Lower lobe of right lung (tissue), 2 donors: ENCODE results near the gene CDK11B. TPM values are rescaled to one million over a fixed set of nuclear protein-coding genes. Genes with fewer than 3 reads are reported as not detected.
"Not testable (repeated sequence)": the region's sequence is repeated elsewhere in the genome, so short reads cannot be mapped to it uniquely, and the experiment has no call there.

ENCODE experiments used
- ATAC-seq, 2 donors: fragments of 200-7000 bp; cut with Tn5 transposase; one replicate each; pipeline ENCODE4 v1.9.1; 2020 to 2022; ENCODE audit warnings: mild to moderate bottlenecking in 2 of 2, moderate library complexity in 2 of 2
- DNase-seq: peaks from one replicate; pipeline ENCODE4 v3.0.0-alpha.2; 2020
- H3K27ac ChIP-seq: fragments of 200-600 bp; one replicate; pipeline ENCODE4 v1.8.0; 2022
- H3K27me3 ChIP-seq: fragments of 200-600 bp; one replicate; pipeline ENCODE4 v1.8.0; 2022; ENCODE audit warnings: low read depth
- H3K36me3 ChIP-seq: fragments of 200-600 bp; one replicate; pipeline ENCODE4 v1.8.0; 2022; ENCODE audit warnings: mild to moderate bottlenecking
- H3K4me1 ChIP-seq: fragments of 200-600 bp; one replicate; pipeline ENCODE4 v1.8.0; 2022
- H3K4me3 ChIP-seq: fragments of 200-600 bp; one replicate; pipeline ENCODE4 v1.8.0; 2022; ENCODE audit warnings: mild to moderate bottlenecking
- H3K9me3 ChIP-seq: fragments of 200-600 bp; one replicate; pipeline ENCODE4 v1.8.0; 2022
- CTCF ChIP-seq: fragments of 200-600 bp; IDR thresholded peaks from one replicate; pipeline ENCODE4 v1.8.0; 2022; ENCODE audit warnings: antibody characterized with exemption, mild to moderate bottlenecking
- intact Hi-C: fragments of 100-400 bp; cut with DNase I; formaldehyde crosslinking; loops from one replicate; pipeline ENCODE4 v1.11.0; 2022
- total RNA-seq: library from RNA; stranded (reverse); fragmentation: NEBNext Ultra II Directional; extraction: Animal tissue kit (Norgen Biotek cat#: 25700); gene quantifications from one replicate; pipeline ENCODE4 v1.2.1, GENCODE V29; 2021
- donor health status: DM: no; HTN: yes; CAD: no; lungs with severe emphysema.

Gene CDK11B
- total RNA-seq, 1 donor from 2014 or later = 23.0 TPM

- intact Hi-C loops = no loop called here
- Histone ChIP-seq H3K36me3 (peaks cover 3% of the 10 kb centered on the region), H3K4me1 (peaks cover 8% of the 10 kb centered on the region), H3K4me3 (no peak overlapping the region), H3K27ac (no peak overlapping the region), H3K9me3 (no peaks in the 10 kb centered on the region), H3K27me3 (no peaks in the 10 kb centered on the region)
- ATAC-seq = peak; percentile 4 to 12
- DNase-seq = peak; percentile 37
- TF ChIP-seq CTCF = no peak
Measured at GRCh38 chr1:1677718-1678580, 19.1 kb upstream of the CDK11B start.

GRCh38 chr1:1676087-1676486, 17.3 kb upstream of the CDK11B start:
- H3K36me3 ChIP-seq = peaks cover 17% of the 10 kb centered on the region
- H3K4me1 ChIP-seq, H3K9me3 ChIP-seq, intact Hi-C loops, H3K27me3 ChIP-seq, H3K27ac ChIP-seq, ATAC-seq, H3K4me3 ChIP-seq: not testable (repeated sequence)
- peak; percentile 6 for DNase-seq

GRCh38 chr1:1675218-1675617, 16.4 kb upstream of the CDK11B start:
- H3K27me3 ChIP-seq, H3K9me3 ChIP-seq, H3K4me3 ChIP-seq, H3K4me1 ChIP-seq, H3K27ac ChIP-seq, intact Hi-C loops: not testable (repeated sequence)
- DNase-seq (peak; percentile 14), ATAC-seq (peak in 1 of 2 donors; percentile 29)
- H3K36me3 ChIP-seq = peaks cover 24% of the 10 kb centered on the region

- peaks cover 25% of the 10 kb centered on the region for H3K36me3 ChIP-seq
- ATAC-seq, H3K9me3 ChIP-seq, H3K27ac ChIP-seq, H3K27me3 ChIP-seq, intact Hi-C loops, H3K4me1 ChIP-seq, H3K4me3 ChIP-seq: not testable (repeated sequence)
- DNase-seq = peak; percentile 32
Measured at GRCh38 chr1:1674806-1675205, 16.0 kb upstream of the CDK11B start.

- peaks cover 48% of the 10 kb centered on the region for H3K36me3 ChIP-seq
- intact Hi-C loops = no loop called here
- no peak overlapping the region for H3K4me3 ChIP-seq
- no peaks in the 10 kb centered on the region for H3K9me3 ChIP-seq
- DNase-seq (peak; percentile 24), ATAC-seq (no peak)
- H3K4me1 ChIP-seq = no peaks in the 10 kb centered on the region
- H3K27me3 ChIP-seq = no peaks in the 10 kb centered on the region
- H3K27ac ChIP-seq = no peak overlapping the region
- no peak for TF ChIP-seq CTCF
Measured at GRCh38 chr1:1672181-1672965, 13.6 kb upstream of the CDK11B start.

- H3K36me3 ChIP-seq = peaks cover 51% of the 10 kb centered on the region
- no peak overlapping the region for H3K4me3 ChIP-seq
- H3K27me3 ChIP-seq = no peaks in the 10 kb centered on the region
- intact Hi-C loops = no loop called here
- H3K27ac ChIP-seq = no peak overlapping the region
- DNase-seq = peak; percentile 41
- H3K4me1 ChIP-seq = no peaks in the 10 kb centered on the region
- no peaks in the 10 kb centered on the region for H3K9me3 ChIP-seq
- no peak for ATAC-seq
- no peak for TF ChIP-seq CTCF
Measured at GRCh38 chr1:1671365-1672119, 12.7 kb upstream of the CDK11B start.
